Astrocyte of the hippocampus (primary cell): ENCODE results near the gene TMEM181.
"Not testable (repeated sequence)": the region's sequence is repeated elsewhere in the genome, so short reads cannot be mapped to it uniquely, and the experiment has no call there.

Source experiments
- DNase-seq: peaks from one replicate; pipeline ENCODE4 v3.0.0; 2011; ENCODE audit warnings: low read depth, low spot score

The TMEM181 gene

GRCh38 chr6:158593670-158594069, 33.8 kb downstream of the TMEM181 start:
- DNase-seq = no peak

DNA sequence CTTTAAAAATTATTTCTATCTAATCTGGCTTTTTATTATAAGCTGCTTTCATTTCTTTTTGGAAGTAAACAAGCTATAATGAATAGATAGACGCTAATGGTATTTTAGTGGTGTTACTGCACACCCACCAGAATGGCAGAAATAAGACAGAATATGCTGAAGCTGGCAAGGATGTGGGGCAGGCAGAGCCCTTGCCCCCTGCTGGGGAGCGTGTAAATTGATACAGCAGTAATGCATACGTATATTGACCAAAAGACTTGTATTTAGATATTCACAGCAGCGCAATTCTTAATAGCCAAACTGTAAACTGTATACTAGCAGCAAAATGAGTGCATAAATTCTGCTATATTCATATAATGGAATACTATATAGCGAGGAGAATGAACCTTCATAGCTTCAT, 35.3 kb downstream of the TMEM181 start:
- DNase-seq = no peak

DNA sequence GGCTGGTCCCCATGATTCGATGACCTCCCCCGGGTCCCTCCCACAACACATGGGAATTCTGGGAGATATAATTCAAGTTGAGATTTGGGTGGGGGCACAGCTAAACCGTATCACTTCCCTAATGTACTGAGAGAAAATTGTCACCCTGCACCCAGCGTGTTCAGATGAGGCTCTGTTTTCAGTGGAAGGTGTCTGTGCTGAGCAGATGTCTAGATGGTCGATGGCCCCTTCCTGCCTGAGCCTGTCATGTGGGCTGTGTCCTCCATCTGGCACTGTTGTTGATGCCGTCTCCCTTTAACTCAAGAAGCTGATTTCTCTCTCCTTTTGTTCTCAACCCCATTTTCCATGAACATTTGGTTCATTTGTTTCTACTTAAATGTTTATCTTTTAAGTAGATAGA, 37.0 kb downstream of the TMEM181 start:
- no peak for DNase-seq

DNA sequence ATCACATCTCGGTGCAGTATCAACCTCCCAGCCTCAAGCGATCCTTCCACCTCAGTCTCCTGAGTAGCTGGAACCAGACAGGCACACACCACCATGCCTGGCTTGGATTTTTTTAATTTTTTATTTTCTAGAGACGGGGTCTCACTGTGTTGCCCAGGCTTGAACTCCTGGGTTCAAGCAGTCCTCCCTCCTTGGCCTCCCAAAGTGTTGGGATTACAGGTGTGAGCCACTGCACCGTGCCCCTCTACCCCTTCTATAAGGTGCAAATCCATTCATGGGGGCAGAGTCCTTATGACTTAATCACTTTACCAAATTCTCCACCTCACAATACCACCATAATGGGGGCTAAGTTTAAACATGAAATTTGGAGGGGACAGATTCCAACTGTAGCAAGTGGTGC, 37.7 kb downstream of the TMEM181 start:
- no peak for DNase-seq

DNA sequence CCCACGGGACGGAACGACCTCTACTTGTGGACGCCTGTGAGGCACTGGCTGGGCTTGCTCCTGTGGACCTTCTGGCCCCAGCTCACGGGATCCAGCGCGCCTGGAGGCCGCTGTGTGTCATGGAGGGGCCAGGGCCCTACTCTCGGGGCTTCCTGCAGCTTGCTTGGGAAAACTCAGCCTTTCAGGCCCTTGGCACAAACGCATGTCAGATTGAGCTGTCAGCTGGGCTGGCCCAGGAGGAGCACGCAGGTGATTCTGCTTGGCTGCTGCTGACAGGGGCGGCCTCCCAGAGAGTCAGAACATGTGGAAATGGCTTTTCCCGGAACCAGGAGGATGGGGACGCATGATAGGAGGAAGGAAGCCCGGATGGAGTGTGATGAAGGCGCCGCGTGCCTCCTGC, 39.7 kb downstream of the TMEM181 start:
- DNase-seq = no peak

DNA sequence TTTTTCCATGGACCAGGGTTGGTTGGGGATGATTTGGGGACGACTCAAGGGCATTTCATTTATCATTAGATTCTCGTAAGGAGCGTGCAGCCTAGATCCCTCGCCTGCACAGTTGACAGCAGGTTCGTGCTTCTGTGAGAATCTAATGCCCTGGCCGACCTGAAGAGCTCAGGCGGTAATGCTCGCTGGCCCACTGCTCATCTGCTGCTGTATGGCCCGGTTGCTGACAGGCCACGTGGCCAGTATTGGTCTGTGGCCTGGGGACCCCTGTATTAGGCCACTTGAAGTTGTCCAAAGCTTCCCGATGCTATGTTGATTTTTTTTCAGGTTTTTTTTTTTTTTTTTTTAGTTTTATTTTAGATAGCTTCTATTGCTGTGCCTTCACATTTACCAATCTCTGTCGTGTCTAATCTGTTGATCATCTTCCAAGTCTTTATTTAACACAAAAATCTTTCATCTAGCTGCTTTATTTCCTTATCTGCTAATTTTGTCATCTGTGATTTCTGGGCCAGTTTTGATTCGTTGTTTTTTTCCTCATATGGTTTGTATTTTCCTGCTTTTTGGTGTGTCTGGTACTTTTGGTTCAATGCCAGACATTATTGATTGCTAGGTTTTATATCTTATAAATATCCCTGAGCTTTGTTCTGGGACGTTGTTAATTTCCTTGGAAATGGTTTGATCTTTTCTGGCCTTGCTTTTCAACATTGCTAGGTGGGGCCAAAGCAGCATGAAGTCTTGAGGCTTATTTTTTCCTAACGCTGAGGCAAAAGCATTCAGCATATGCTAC, 43.6 kb downstream of the TMEM181 start:
- DNase-seq = no peak

DNA sequence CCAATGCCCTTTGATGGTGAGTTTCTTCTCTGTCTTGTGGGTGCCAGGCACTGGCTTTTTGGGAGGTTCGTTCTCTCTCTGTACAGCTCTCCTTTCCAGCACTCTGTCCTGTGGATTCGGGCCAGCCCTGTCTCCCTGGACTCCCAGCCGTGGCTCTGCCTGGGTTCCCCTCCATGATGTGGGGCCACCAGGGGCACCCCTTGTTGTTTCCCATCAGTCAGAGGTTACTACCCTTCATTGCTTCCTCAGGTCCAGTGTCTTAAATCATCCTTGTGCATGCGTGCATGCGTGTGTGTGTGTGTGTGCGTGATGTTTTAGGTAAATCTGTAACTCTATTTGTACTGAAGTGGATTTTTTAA, 44.1 kb downstream of the TMEM181 start:
- no peak for DNase-seq

- DNase-seq = peak; percentile 87
Observed at GRCh38 chr6:158605266-158605878, 45.5 kb downstream of the TMEM181 start.

- not testable (repeated sequence) for DNase-seq
Observed at GRCh38 chr6:158606011-158606410, 46.1 kb downstream of the TMEM181 start.

- DNase-seq = no peak
Observed at GRCh38 chr6:158606935-158607334, 47.0 kb downstream of the TMEM181 start.

- no peak for DNase-seq
Observed at GRCh38 chr6:158607411-158608170, 47.7 kb downstream of the TMEM181 start.

DNA sequence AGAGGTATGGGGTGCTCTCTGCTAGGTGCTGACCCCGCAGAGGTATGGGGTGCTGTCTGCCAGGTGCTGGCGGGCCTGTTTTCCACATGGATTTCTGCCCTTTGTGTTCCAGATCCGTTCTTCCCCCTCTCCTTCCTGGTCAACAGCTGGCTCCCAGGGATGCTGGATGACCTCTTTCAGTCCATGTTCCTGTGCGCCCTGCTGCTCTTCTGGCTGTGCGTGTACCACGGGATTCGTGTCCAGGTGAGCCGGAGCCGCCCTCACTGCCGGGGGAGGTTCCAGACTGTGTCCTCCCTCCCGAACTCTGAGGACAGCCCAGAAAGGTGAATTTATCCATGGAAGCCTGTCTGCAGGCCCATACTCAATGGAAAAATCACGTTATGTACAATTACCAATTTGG, 48.3 kb downstream of the TMEM181 start:
- DNase-seq = no peak

DNA sequence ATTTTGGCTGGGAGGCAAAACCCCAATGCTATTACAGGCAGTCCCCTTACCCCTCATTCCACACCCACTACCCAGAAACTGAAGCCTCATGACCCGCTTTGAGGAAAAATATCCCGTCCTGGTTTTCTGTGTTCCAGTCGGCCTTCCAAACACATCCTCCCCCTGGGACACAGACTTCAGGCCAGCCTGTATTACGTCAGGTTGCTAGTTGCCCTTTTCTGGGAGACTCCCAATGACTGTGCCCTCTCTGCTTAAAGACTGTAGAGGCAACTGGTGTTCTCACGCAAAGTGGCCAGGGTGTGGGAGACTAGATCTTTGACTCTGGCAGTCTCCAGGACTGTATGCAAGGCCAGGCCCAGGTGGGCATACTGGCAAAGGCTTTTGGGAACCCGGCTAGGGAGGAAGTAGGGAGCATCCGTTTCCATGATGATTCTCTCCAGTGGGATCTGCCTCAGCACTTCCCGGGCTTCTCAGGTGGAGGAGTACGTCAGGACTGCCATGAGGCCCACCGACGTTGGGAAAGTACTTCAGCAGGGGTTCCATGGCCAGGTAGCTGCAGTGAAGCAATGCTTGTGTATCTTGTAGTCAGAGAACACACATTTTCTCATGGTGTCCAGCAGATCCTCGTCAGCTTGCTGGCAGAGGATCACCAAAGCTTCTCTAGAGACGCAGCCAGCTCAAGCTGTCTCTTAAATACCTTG, 49.7 kb downstream of the TMEM181 start:
- DNase-seq = no peak

DNA sequence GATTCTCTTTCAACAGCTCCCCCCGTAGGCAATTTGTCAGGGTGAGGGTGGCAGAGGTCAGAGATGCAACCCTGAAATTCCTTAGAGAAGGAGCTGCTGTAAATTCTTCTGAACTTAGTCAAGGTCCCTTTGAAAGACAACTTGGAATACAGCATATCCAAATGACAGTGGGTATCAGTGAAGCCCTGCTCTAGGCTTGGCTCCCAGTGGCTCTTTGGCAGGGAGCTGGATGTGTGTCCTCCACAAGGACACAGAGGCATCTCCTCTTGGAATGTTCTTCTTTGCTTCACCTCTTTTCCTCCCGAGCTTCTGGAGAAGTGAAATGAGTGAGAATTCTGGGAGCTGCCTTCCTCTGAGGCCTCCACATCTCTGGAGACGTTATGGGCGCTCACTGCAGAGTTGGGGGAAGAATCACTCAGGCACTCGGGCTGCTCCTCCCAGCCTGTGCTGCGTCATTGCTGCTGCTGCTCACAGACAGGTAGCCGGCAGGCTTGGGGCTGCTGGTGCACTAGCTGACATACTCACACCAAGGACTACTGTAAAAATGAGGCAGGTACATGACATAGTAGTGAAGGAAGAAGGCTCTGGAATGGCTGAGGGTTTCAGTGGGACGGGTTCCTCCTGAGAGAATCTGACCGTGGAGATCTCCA, 50.6 kb downstream of the TMEM181 start:
- DNase-seq = no peak

DNA sequence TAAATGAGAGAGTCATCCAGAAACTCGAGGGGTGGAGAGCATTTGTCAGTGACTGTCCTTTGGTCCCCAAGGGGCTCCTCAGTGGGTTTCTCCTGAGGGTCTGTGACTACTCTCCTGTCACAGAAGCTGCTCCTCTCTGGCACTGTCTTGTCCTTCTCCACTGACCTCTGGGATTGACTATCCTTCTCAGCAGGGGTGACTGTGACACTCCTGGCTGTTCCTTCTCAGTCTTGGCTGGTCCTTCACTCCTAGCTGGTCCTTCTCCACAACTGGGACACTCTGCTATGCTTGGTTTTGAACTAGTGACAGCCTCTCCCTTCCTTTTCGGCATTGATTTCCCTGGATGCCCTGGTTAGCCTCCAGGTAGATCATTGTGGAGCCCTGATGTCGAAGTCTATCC, 51.1 kb downstream of the TMEM181 start:
- DNase-seq = no peak

- no peak for DNase-seq
Observed at GRCh38 chr6:158611541-158612370, 51.9 kb downstream of the TMEM181 start.

- not testable (repeated sequence) for DNase-seq
Observed at GRCh38 chr6:158614606-158615005, 54.7 kb downstream of the TMEM181 start.

DNA sequence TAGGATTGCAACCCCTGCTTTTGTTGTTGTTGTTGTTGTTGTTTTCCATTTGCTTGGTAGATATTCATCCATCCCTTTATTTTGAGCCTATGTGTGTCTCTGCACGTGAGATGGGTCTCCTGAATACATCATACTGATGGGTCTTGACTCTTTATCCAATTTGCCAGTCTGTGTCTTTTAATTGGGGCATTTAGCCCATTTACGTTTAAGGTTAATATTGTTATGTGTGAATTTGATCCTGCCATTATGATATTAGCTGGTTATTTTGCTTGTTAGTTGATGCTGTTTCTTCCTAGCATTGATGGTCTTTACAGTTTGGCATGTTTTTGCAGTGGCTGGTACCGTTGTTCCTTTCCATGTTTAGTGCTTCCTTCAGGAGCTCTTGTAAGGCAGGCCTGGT, 58.4 kb downstream of the TMEM181 start:
- DNase-seq = not testable (repeated sequence)

GRCh38 chr6:158619922-158620801, 60.3 kb downstream of the TMEM181 start:
- DNase-seq = peak; percentile 10
